A673 (cell line): ENCODE measurements around the gene PPHLN1. TPM values are rescaled to one million over a fixed set of nuclear protein-coding genes. Genes with fewer than 3 reads are reported as not detected.

ENCODE experiments used
- BruUV-seq: library from RNA; stranded (reverse); fragments of 400-500 nt; replicated peaks from 2 replicates; lab custom pipeline; 2021; lab: Mats Ljungman, UMichigan
- CTCF ChIA-PET: fragments of 300-600 bp; sonication (Branson Sonifier 250); formaldehyde crosslinking; loops from one replicate; lab custom pipeline; 2022; ENCODE audit warnings: antibody characterized with exemption; lab: Charles Lee
- POLR2A ChIA-PET: fragments of 300-600 bp; sonication (Branson Sonifier 250); formaldehyde crosslinking; loops from one replicate; lab custom pipeline; 2022; ENCODE audit warnings: antibody characterized with exemption; ENCODE audit not compliant: low non-redundant PET; lab: Charles Lee
- DNase-seq: peaks from one replicate; pipeline ENCODE4 v3.0.0-alpha.2; 2015; ENCODE audit warnings: low spot score
- H3K27ac ChIP-seq: fragments of 200-600 bp; sonication (generic); 2 replicates; pipeline ENCODE4 v1.5.1; 2016; ENCODE audit warnings: mixed run types, low read depth, mild to moderate bottlenecking, mixed read lengths, antibody characterized with exemption, low read length; ENCODE audit not compliant: poor library complexity, severe bottlenecking
- H3K27me3 ChIP-seq: fragments of 200-600 bp; sonication (generic); replicated peaks from 2 replicates; pipeline ENCODE4 v1.6.1; 2017; ENCODE audit warnings: mixed run types, low read depth, mild to moderate bottlenecking, mixed read lengths, antibody characterized with exemption, low read length; ENCODE audit not compliant: insufficient read depth, poor library complexity
- H3K36me3 ChIP-seq: fragments of 200-600 bp; sonication (generic); 2 replicates; pipeline ENCODE4 v1.6.1; 2016; ENCODE audit warnings: mixed run types, mild to moderate bottlenecking, mixed read lengths, antibody characterized with exemption, low read length; ENCODE audit not compliant: insufficient read depth, poor library complexity, severe bottlenecking
- H3K4me1 ChIP-seq: fragments of 200-600 bp; sonication (generic); 2 replicates; pipeline ENCODE4 v1.6.1; 2017; ENCODE audit warnings: mixed run types, mild to moderate bottlenecking, mixed read lengths, antibody characterized with exemption, low read length; ENCODE audit not compliant: insufficient read depth, poor library complexity, severe bottlenecking
- H3K4me3 ChIP-seq: fragments of 200-600 bp; sonication (generic); 2 replicates; pipeline ENCODE4 v1.5.1; 2016; ENCODE audit warnings: low read depth, mixed run types, mild to moderate bottlenecking, mixed read lengths, low read length; ENCODE audit not compliant: poor library complexity, severe bottlenecking
- H3K9me3 ChIP-seq: fragments of 200-600 bp; sonication (generic); 2 replicates; pipeline ENCODE4 v1.6.1; 2016; ENCODE audit warnings: mixed run types, low read depth, mild to moderate bottlenecking, mixed read lengths, antibody characterized with exemption, low read length; ENCODE audit not compliant: poor library complexity, severe bottlenecking
- CTCF ChIP-seq: fragments of 300-800, 200-600 bp; sonication (generic); conservative IDR thresholded peaks from 2 replicates; pipeline ENCODE4 v1.5.1; 2017; ENCODE audit warnings: low read depth, mild to moderate bottlenecking, antibody characterized with exemption, low read length, moderate library complexity, mixed read lengths
- EZH2 ChIP-seq: fragments of 200-600 bp; sonication (generic); IDR thresholded peaks from 2 replicates; pipeline ENCODE4 v1.6.1; 2017; ENCODE audit warnings: borderline replicate concordance, low read depth, mild to moderate bottlenecking, mixed read lengths, antibody characterized with exemption, low read length; ENCODE audit not compliant: poor library complexity, severe bottlenecking
- intact Hi-C: fragments of 100-400 bp; cut with micrococcal nuclease; formaldehyde crosslinking; loops from one replicate; pipeline ENCODE4 v1.10.0; 2022; ENCODE audit not compliant: unreplicated experiment
- total RNA-seq: library from RNA; stranded (reverse); gene quantifications from 2 replicates; pipeline ENCODE4 v1.2.3, GENCODE V29; 2021

Gene PPHLN1
- total RNA-seq, 1 experiment from 2014 or later = 90.1 TPM

GRCh38 chr12:42446761-42447160, 120.8 kb downstream of the PPHLN1 start:
- Histone ChIP-seq H3K27ac (no peak overlapping the region), H3K4me3 (no peak overlapping the region), H3K36me3 (no peaks in the 10 kb centered on the region), H3K9me3 (no peaks in the 10 kb centered on the region), H3K4me1 (no peaks in the 10 kb centered on the region), H3K27me3 (no peaks in the 10 kb centered on the region)
- CTCF ChIA-PET = no interaction called here
- BruUV-seq = no TSS peak
- intact Hi-C loops = no loop called here
- POLR2A ChIA-PET = no interaction called here
- no peak for DNase-seq
- TF ChIP-seq EZH2 = no peak

GRCh38 chr12:42447371-42447786, 121.4 kb downstream of the PPHLN1 start:
- no peaks in the 10 kb centered on the region for H3K36me3 ChIP-seq
- intact Hi-C loops = no loop called here
- TF ChIP-seq CTCF (no peak), EZH2 (no peak)
- H3K9me3 ChIP-seq = no peaks in the 10 kb centered on the region
- H3K27me3 ChIP-seq = no peaks in the 10 kb centered on the region
- no peak overlapping the region for H3K27ac ChIP-seq
- POLR2A ChIA-PET = no interaction called here
- H3K4me3 ChIP-seq = no peak overlapping the region
- no TSS peak for BruUV-seq
- DNase-seq = no peak
- no peaks in the 10 kb centered on the region for H3K4me1 ChIP-seq
- CTCF ChIA-PET = no interaction called here

DNA sequence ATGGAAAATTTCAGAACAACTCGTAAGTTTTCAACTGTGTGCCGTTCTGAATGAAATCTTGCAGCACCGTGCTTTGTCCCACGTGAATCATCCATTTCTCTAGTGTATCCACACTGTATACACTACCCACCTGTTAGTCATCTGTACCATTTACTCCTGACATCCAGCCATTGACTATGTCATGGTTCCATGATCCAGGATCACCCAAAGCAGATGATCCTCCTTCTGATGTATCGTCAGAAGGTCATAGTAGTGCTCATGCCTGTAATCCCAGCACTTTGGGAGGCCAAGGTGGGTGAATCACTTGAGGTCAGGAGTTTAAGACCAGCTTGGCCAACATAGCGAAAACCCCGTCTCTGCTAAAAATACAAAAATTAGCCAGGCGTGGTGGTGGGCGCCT, 122.9 kb downstream of the PPHLN1 start:
- ChIA-PET CTCF (no interaction called here), POLR2A (no interaction called here)
- no TSS peak for BruUV-seq
- no peaks in the 10 kb centered on the region for H3K9me3 ChIP-seq
- H3K4me1 ChIP-seq = no peaks in the 10 kb centered on the region
- no peak for TF ChIP-seq EZH2
- no peak for TF ChIP-seq CTCF
- H3K27ac ChIP-seq = no peak overlapping the region
- intact Hi-C loops = no loop called here
- no peaks in the 10 kb centered on the region for H3K36me3 ChIP-seq
- H3K27me3 ChIP-seq = no peaks in the 10 kb centered on the region
- no peak for DNase-seq
- no peak overlapping the region for H3K4me3 ChIP-seq

DNA sequence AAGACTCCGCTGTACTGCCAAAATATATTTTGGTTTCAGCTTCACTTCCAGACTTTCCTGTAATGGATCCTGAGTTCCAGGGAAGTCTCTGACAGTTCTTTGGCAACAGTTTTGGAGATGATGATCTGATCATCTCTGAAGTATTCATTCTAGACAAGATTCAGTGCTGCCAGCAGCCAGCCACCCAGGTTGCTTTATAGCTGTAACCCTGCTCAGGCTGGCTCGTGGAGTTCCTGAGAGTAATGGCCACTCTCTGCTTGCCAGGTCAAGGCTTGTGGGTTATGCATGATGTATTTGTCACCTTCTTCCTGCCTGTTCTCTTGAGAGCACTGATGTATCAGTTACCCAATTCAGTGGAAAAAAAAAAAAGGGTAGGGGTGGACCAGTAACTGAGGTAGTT, 124.3 kb downstream of the PPHLN1 start:
- Histone ChIP-seq H3K36me3 (no peaks in the 10 kb centered on the region), H3K4me1 (no peaks in the 10 kb centered on the region), H3K27ac (no peak overlapping the region), H3K4me3 (no peak overlapping the region), H3K9me3 (no peaks in the 10 kb centered on the region), H3K27me3 (no peaks in the 10 kb centered on the region)
- no TSS peak for BruUV-seq
- DNase-seq = no peak
- ChIA-PET POLR2A (no interaction called here), CTCF (no interaction called here)
- TF ChIP-seq EZH2 = no peak
- TF ChIP-seq CTCF = no peak
- intact Hi-C loops = no loop called here
